ENCODE measurements around the gene TCF4. TPM values are rescaled to one million over a fixed set of nuclear protein-coding genes. Genes with fewer than 3 reads are reported as not detected.

Gene TCF4
- total and polyA plus RNA-seq, 7 donors: 3.5 to 149 (median 106) TPM

GRCh38 chr18:55396267-55396905, 191.6 kb downstream of the TCF4 start:
- no peak overlapping the region for H3K4me3 ChIP-seq
- 82 to 87% methylated on average over 3 of the region's 3 CpGs for WGBS, 2 donors
- peaks cover 0 to 40% (median 25%) of the 10 kb centered on the region in 4 donors for H3K4me1 ChIP-seq
- intact Hi-C loops (cut with DNase I): no loop called here
- H3K27me3 ChIP-seq: no peaks in the 10 kb centered on the region
- H3K36me3 ChIP-seq: no peaks in the 10 kb centered on the region
- no peak for DNase-seq
- no peaks in the 10 kb centered on the region for H3K9me3 ChIP-seq
- TF ChIP-seq, protein P1, sequence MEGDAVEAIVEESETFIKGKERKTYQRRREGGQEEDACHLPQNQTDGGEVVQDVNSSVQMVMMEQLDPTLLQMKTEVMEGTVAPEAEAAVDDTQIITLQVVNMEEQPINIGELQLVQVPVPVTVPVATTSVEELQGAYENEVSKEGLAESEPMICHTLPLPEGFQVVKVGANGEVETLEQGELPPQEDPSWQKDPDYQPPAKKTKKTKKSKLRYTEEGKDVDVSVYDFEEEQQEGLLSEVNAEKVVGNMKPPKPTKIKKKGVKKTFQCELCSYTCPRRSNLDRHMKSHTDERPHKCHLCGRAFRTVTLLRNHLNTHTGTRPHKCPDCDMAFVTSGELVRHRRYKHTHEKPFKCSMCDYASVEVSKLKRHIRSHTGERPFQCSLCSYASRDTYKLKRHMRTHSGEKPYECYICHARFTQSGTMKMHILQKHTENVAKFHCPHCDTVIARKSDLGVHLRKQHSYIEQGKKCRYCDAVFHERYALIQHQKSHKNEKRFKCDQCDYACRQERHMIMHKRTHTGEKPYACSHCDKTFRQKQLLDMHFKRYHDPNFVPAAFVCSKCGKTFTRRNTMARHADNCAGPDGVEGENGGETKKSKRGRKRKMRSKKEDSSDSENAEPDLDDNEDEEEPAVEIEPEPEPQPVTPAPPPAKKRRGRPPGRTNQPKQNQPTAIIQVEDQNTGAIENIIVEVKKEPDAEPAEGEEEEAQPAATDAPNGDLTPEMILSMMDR (IDR thresholded peaks at IDR 0.05): no peak
- TF ChIP-seq EP300 (IDR thresholded peaks at IDR 0.05) (no peak), POLR2A (IDR thresholded peaks at IDR 0.05) (no peak), POLR2AphosphoS5 (IDR thresholded peaks at IDR 0.05) (no peak)
- peak overlapping the region in 3 of 4 donors; percentile 5 to 32 (median 28) for H3K27ac ChIP-seq

GRCh38 chr18:55395799-55396198, 192.2 kb downstream of the TCF4 start:
- Histone ChIP-seq H3K27me3 (no peaks in the 10 kb centered on the region), H3K27ac (peak overlapping the region in 3 of 4 donors; percentile 4 to 32 (median 28)), H3K4me3 (no peak overlapping the region), H3K4me1 (peaks cover 0 to 40% (median 25%) of the 10 kb centered on the region in 4 donors), H3K9me3 (no peaks in the 10 kb centered on the region), H3K36me3 (no peaks in the 10 kb centered on the region)
- DNase-seq: no peak
- WGBS, 2 donors: 80 to 87% methylated on average over 6 of the region's 6 CpGs
- intact Hi-C loops (cut with DNase I): no loop called here
- TF ChIP-seq, protein P1 (IDR thresholded peaks at IDR 0.05): no peak
- no peak for TF ChIP-seq EP300 (IDR thresholded peaks at IDR 0.05)
- no peak for TF ChIP-seq POLR2A (IDR thresholded peaks at IDR 0.05)
- no peak for TF ChIP-seq POLR2AphosphoS5 (IDR thresholded peaks at IDR 0.05)

DNA sequence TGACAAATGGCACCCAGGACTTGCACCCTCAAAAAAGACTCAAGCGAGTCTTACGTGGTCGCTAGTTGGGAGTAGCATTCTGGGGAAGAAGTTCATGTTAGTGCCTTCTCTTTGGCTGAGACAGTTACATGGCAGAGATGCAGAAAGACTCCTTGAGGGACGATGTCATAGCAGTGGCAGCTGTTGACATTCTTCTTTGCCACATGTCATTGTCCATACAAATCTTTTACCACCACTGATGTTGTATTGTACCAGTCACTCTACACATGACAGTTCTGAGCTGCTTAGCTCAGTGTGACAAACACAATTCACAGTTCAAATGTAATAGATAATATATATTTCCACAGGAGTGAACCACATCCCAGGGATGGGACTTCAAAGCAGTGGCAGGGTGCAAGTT, 197.1 kb downstream of the TCF4 start:
- Histone ChIP-seq H3K9me3 (no peaks in the 10 kb centered on the region), H3K4me3 (no peak overlapping the region), H3K27ac (no peak overlapping the region), H3K27me3 (no peaks in the 10 kb centered on the region), H3K4me1 (peaks cover 0 to 20% (median 6%) of the 10 kb centered on the region in 4 donors), H3K36me3 (no peaks in the 10 kb centered on the region)
- TF ChIP-seq POLR2AphosphoS5 (IDR thresholded peaks at IDR 0.05) (no peak), POLR2A (IDR thresholded peaks at IDR 0.05) (no peak), EP300 (IDR thresholded peaks at IDR 0.05) (no peak)
- TF ChIP-seq, protein P1 (IDR thresholded peaks at IDR 0.05): no peak
- DNase-seq: no peak
- 89 to 93% methylated on average over 4 of the region's 4 CpGs for WGBS, 2 donors
- intact Hi-C loops (cut with DNase I): no loop called here

- DNase-seq: no peak
- intact Hi-C loops (cut with DNase I): no loop called here
- peak overlapping the region in 3 of 4 donors; percentile 23 to 71 (median 49) for H3K27ac ChIP-seq
- H3K27me3 ChIP-seq: no peaks in the 10 kb centered on the region
- no peaks in the 10 kb centered on the region for H3K36me3 ChIP-seq
- H3K4me3 ChIP-seq: no peak overlapping the region
- peaks cover 0 to 1% (median 0%) of the 10 kb centered on the region in 4 donors for H3K9me3 ChIP-seq
- WGBS, 2 donors: 36 to 67% methylated on average over 8 of the region's 8 CpGs
- TF ChIP-seq POLR2AphosphoS5 (IDR thresholded peaks at IDR 0.05) (peak in 2 of 4 donors; percentile 35 to 39), EP300 (IDR thresholded peaks at IDR 0.05) (no peak)
- TF ChIP-seq, protein P1 (IDR thresholded peaks at IDR 0.05): no peak
- H3K4me1 ChIP-seq: peaks cover 0 to 20% (median 5%) of the 10 kb centered on the region in 4 donors
These were observed 200.6 kb downstream of the TCF4 start for GRCh38 chr18:55387139-55387984.

All from sigmoid colon (tissue), 7 donors.